ENCODE data around the gene SOX10.

DNA sequence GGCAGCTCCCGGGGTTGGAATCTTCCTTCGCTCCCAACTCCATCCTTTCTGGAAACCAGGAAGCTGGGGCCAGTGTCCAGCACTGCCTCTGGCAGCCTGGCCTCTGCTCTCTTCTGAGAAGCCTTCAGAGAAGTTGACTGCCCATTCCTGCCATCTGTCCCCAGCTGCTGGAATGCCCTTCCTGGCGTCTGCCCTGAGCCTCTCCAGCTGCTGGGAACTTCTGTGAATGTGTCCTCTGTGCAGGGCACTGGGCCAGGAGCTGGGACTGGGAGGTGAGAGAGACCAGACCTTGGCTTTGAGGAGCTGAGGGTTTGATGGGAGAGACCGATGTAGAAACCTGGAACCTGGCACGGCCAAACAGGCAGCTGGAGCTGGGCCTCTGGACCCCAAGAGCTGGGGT is 5.9 kb upstream of the SOX10 start:
- TF ChIP-seq CTCF (IDR thresholded peaks at IDR 0.05; ENCODE audit: borderline replicate concordance, extremely low read depth, low read length, poor library complexity, severe bottlenecking) (no peak), EZH2 (IDR thresholded peaks at IDR 0.05; ENCODE audit: borderline replicate concordance, low read depth, low read length, severe bottlenecking) (no peak)
